WTC11 (cell line): ENCODE results near the gene RD3L.

Experiments
- ESRRA ChIP-seq: sonication (generic); formaldehyde crosslinking; IDR thresholded peaks from 2 replicates; pipeline ENCODE4 v1.8.1; 2022; ENCODE audit warnings: mild to moderate bottlenecking, missing genetic modification reagents, borderline replicate concordance
- GABPB1 ChIP-seq: sonication (generic); formaldehyde crosslinking; IDR thresholded peaks from 2 replicates; pipeline ENCODE4 v1.8.1; 2023; ENCODE audit warnings: mild to moderate bottlenecking, missing genetic modification reagents
- NFE2L1 ChIP-seq: sonication (generic); formaldehyde crosslinking; IDR thresholded peaks from 2 replicates; pipeline ENCODE4 v1.8.1; 2023; ENCODE audit warnings: missing genetic modification reagents
- NFYB ChIP-seq: sonication (generic); formaldehyde crosslinking; conservative IDR thresholded peaks from 2 replicates; pipeline ENCODE4 v1.8.0; 2022; ENCODE audit warnings: low read depth, missing genetic modification reagents
- TCF7 ChIP-seq: sonication (generic); formaldehyde crosslinking; IDR thresholded peaks from 2 replicates; pipeline ENCODE4 v1.8.0; 2022; ENCODE audit warnings: mild to moderate bottlenecking, low read depth, missing genetic modification reagents, moderate library complexity
- TF ChIP-seq, protein P1 (sequence below): sonication (generic); formaldehyde crosslinking; IDR thresholded peaks from 2 replicates; pipeline ENCODE4 v1.8.0; 2022; ENCODE audit warnings: mild to moderate bottlenecking, missing genetic modification reagents
- TF ChIP-seq, protein P2 (sequence below): fragments of 200-600 bp; IDR thresholded peaks from 2 replicates; pipeline ENCODE4 v1.8.0; 2022; ENCODE audit warnings: antibody characterized with exemption
- TF ChIP-seq, protein P3 (sequence below): sonication (generic); formaldehyde crosslinking; IDR thresholded peaks from 2 replicates; pipeline ENCODE4 v1.8.0; 2022; ENCODE audit warnings: mild to moderate bottlenecking, missing genetic modification reagents
- TF ChIP-seq, protein P4 (sequence below): sonication (generic); formaldehyde crosslinking; IDR thresholded peaks from 2 replicates; pipeline ENCODE4 v1.8.1; 2022; ENCODE audit warnings: mild to moderate bottlenecking, moderate library complexity, missing genetic modification reagents

DNA sequence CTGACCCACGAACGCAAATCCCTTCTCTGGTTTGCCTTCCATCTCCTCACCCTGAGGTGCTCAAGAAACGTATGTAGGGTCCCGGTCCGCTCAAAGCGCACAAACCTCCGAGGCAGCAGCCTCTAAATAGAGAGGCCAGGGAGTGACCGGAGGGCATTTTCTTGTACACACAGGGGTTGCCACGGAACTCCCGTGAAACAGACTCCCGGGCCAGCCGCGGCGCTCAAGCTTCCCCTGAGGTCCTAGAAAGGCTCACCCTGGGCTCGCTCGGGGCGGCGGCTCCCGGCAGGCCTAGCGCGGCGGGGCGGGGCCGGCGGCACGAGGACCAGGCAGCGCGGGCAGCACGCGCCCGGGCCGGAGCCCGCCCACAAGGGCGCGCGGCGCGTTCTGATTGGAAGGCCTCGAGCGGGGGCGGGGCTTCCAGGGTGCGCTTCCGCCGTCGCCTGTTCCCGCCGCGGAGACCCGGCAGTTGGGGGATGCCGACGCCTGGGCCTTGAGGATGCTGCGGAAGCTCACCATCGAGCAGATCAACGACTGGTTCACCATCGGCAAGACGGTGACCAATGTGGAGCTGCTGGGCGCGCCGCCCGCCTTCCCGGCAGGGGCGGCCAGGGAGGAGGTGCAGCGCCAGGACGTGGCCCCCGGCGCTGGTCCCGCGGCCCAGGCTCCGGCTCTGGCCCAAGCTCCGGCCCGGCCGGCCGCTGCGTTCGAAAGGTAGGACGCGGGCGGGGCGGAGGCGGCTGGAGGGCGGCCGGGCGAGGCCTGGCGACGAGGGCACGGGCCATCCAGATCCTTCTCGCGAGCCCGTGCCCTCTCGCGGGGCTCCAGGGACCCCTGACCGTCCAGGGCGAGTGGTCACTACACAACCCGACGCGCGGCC is 14.1 kb downstream of the RD3L start, which contains the start of gene TDRD9:
- TF ChIP-seq, protein P1, sequence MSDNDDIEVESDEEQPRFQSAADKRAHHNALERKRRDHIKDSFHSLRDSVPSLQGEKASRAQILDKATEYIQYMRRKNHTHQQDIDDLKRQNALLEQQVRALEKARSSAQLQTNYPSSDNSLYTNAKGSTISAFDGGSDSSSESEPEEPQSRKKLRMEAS = no peak
- TF ChIP-seq, protein P2, sequence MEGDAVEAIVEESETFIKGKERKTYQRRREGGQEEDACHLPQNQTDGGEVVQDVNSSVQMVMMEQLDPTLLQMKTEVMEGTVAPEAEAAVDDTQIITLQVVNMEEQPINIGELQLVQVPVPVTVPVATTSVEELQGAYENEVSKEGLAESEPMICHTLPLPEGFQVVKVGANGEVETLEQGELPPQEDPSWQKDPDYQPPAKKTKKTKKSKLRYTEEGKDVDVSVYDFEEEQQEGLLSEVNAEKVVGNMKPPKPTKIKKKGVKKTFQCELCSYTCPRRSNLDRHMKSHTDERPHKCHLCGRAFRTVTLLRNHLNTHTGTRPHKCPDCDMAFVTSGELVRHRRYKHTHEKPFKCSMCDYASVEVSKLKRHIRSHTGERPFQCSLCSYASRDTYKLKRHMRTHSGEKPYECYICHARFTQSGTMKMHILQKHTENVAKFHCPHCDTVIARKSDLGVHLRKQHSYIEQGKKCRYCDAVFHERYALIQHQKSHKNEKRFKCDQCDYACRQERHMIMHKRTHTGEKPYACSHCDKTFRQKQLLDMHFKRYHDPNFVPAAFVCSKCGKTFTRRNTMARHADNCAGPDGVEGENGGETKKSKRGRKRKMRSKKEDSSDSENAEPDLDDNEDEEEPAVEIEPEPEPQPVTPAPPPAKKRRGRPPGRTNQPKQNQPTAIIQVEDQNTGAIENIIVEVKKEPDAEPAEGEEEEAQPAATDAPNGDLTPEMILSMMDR = no peak
- TF ChIP-seq GABPB1 (CRISPR knock-in tag) (no peak), ESRRA (CRISPR knock-in tag) (no peak), TCF7 (CRISPR knock-in tag) (no peak), NFE2L1 (CRISPR knock-in tag) (no peak), NFYB (no peak)
- TF ChIP-seq, protein P3, sequence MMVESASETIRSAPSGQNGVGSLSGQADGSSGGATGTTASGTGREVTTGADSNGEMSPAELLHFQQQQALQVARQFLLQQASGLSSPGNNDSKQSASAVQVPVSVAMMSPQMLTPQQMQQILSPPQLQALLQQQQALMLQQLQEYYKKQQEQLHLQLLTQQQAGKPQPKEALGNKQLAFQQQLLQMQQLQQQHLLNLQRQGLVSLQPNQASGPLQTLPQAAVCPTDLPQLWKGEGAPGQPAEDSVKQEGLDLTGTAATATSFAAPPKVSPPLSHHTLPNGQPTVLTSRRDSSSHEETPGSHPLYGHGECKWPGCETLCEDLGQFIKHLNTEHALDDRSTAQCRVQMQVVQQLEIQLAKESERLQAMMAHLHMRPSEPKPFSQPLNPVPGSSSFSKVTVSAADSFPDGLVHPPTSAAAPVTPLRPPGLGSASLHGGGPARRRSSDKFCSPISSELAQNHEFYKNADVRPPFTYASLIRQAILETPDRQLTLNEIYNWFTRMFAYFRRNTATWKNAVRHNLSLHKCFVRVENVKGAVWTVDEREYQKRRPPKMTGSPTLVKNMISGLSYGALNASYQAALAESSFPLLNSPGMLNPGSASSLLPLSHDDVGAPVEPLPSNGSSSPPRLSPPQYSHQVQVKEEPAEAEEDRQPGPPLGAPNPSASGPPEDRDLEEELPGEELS (CRISPR knock-in tag) = no peak
- TF ChIP-seq, protein P4, sequence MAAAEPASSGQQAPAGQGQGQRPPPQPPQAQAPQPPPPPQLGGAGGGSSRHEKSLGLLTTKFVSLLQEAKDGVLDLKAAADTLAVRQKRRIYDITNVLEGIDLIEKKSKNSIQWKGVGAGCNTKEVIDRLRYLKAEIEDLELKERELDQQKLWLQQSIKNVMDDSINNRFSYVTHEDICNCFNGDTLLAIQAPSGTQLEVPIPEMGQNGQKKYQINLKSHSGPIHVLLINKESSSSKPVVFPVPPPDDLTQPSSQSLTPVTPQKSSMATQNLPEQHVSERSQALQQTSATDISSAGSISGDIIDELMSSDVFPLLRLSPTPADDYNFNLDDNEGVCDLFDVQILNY (CRISPR knock-in tag) = no peak
